Erythroblast (primary cell): Measurements from ENCODE around the gene C11orf16.

Source experiments
- GATA1 ChIP-seq: IDR thresholded peaks from 2 replicates; pipeline ENCODE4 v1.6.1; 2011; ENCODE audit warnings: low read depth, mild to moderate bottlenecking, control low read depth, low read length, moderate library complexity
- POLR2A ChIP-seq: IDR thresholded peaks from 2 replicates; pipeline ENCODE4 v1.6.1; 2011; ENCODE audit warnings: mild to moderate bottlenecking, low read length

GRCh38 chr11:8932564-8933180, at the start of gene C11orf16:
- TF ChIP-seq POLR2A (no peak), GATA1 (no peak)
